GM21367 (cell line): ENCODE data around the gene PECR.

Source experiments
- ATAC-seq: cut with Tn5 transposase; IDR thresholded peaks from one replicate; pipeline ENCODE4 v1.9.1; 2021; ENCODE audit not compliant: unreplicated experiment

Gene PECR

DNA sequence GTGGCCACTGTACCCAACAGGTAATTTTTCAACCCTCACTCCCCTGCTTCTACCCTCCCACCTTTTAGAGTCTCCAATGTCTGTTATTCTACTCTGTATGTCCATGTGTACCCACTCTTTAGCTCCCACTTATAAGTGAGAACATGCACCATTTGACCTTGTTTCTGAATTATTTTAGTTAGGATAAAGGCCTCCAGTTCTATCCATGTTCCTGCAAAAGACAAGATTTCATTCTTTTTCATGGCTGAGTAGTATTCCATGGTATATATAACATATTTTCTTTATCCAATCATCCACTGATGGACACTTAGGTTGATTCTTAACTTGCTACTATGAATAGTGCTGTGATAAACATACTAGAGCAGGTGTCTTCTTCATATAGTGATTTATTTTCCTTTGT lies 9.1 kb downstream of the PECR start:
- ATAC-seq, result no peak

- no peak for ATAC-seq
Observed at GRCh38 chr2:216071111-216071851, 10.3 kb downstream of the PECR start.

GRCh38 chr2:216070195-216070594 lies 11.4 kb downstream of the PECR start:
- no peak for ATAC-seq

DNA sequence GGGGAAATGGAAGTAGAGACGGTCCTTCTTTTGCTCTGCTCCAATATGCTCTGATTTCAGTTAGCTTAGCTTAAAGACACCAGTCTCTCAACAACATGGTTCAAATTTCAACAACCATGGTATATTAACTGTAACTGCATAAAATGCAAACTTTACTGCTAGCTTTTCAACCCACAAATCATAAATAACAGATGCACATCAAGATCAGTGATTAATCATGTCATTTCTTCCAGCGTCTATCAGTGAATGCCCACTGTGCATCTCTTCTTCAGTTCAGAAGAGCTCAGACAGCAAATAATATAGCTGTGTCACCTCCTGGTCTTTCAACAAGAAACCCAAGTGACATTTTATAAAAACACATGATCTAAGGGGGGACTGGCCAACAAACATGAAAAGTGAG lies 12.6 kb downstream of the PECR start:
- ATAC-seq, result no peak

GRCh38 chr2:216066230-216066629 lies 15.4 kb downstream of the PECR start:
- ATAC-seq, result no peak

- no peak for ATAC-seq
Observed at GRCh38 chr2:216064665-216065064, 16.9 kb downstream of the PECR start.

- ATAC-seq, result no peak
Observed at GRCh38 chr2:216064014-216064630, 17.5 kb downstream of the PECR start.

GRCh38 chr2:216059233-216059834 lies 22.3 kb downstream of the PECR start:
- ATAC-seq, result no peak

DNA sequence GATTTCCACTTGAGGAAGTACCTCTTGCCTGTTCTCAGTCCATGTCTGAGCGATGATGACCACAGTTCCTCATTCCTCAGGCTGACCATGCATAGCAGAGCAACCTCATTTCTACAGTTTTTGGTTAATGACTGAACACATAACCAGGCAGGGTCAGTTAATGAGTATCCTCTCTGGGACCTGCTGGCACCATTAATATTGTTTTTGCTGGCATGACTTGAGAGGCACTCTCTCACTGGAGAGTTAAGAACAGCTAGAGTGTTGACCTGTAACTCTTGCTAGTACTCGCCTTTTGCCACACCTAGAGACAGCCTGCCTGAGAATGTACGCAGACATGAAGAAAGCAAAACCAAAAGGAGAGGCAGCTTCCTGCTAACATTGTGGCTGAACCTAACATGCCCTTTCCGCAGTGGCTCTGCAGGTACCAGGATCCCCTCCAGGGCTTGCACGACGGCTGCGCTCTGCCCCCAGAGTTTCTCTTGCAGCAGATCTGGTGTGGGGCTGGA lies 23.9 kb downstream of the PECR start:
- peak; percentile 87 for ATAC-seq

DNA sequence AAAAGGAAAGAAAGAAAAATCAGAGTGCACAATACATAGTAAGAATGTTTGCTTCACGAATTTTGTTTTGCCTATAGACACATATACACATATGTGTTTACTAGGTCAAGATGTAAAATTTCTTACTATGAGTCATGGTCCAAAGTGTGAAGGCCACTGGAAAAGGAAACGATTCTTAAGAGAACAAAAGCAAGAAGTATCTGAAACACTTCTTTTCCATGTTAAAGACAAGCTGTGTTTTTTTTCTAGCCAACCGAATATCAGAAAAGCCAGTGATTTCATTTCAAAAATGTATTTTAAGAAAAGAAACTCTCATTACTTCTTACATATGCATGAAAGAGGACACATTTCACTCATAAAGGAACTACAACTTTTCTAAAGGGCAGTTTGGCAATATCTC lies 24.9 kb downstream of the PECR start:
- peak; percentile 25 for ATAC-seq

DNA sequence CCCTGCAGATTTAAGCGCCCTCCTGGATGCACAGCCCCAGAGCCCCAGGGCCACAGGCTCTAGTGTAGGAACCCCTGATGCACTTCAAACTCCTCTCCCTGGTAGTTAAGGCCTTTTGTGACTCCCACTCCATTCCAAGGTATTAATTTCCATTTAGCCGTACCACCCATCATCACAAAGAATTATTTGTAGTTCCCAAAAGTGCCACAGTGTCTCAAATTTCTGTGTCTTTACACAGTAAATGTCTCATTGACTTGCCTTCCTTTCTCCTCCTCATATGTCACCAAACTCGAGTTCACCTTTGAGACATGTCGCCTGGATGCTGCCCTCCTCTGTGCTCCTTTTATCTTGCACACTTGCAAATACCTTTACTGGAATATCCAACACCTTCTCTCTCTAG lies 25.9 kb downstream of the PECR start:
- no peak for ATAC-seq

DNA sequence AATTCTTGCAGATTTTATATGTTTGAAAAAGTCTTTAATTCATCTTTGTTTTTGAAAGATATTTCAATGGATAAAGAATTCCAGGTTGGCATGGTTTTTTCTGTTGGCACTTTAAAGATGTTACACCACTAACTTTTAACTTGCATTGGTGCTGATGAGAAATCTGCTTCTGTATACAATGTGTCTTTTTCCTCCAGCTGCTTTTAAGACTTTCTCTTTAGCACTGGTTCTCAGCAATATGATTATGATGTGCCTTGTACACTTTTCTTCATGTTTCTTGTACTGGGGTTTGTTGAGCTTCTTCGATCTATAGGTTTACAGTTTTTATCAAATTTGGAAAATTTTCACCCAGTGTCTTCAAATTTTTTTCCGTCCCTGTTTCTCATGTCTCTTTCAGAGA lies 29.2 kb downstream of the PECR start:
- no peak for ATAC-seq

DNA sequence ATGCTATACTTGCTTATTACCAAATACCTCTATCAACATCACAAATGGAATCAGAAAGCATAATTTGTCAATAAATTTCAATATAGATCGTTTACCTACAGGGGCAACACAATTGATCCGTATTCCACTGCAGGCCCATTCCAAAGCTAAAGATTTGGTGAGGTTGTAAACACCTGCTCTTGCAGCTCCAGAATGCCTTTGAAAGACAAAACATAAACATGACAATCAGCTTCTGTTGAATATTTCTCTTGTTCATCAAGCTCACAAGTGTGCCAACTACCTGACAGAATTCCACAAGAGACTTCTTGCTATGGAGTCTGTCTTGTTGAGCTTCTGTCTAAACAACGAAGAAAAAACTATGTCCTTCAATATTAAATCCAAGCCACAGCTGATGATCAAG lies 30.3 kb downstream of the PECR start:
- ATAC-seq, result no peak

- ATAC-seq, result no peak
Observed at GRCh38 chr2:216049452-216049851, 32.2 kb downstream of the PECR start.

DNA sequence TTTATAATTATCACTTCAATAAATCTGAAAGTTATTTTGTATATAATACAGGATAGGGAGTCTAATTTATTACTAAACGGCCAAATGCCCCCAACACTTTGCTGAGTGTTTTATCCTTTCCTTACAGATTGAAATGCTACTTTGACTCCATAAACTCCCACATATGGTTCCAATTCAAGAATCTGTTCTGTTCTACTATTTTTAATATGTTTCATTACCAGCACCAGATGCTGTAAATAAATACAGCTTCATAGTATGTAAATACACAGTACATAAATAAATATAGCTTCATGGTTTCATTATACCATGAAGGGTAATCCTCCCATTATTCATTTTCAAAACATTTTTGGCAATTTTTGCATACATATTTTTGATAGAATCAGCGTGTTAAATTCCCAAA lies 34.2 kb downstream of the PECR start:
- no peak for ATAC-seq

DNA sequence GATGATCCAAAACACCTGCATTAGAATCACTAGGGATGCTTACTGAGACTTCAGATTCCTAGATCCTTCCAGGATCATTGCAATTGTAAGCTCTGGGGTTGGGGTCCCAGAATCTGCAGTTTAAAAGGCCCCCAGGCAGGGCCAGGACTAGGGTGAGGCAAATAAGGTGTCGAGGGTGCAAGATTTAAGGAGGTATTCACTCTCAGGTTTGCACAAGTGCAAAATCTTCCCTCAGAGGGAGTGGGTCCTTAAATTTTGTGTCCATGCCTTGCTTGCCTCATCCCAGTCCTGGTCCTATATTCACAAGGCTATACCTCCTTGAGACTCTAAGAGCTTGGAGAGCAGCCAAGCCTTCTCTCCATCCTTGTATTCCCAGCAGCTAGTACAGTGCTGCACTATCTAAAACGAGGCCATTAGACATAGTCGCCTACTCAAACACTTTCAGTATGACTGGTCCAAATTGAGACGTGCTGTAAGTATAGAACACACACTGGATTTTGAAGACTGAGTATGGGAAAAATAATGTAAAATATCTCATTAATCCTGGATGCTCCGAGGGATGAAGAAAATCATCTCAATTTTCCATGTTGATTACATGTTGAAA lies 36.6 kb downstream of the PECR start:
- peak; percentile 88 for ATAC-seq

GRCh38 chr2:216043949-216044348 lies 37.7 kb downstream of the PECR start:
- no peak for ATAC-seq

DNA sequence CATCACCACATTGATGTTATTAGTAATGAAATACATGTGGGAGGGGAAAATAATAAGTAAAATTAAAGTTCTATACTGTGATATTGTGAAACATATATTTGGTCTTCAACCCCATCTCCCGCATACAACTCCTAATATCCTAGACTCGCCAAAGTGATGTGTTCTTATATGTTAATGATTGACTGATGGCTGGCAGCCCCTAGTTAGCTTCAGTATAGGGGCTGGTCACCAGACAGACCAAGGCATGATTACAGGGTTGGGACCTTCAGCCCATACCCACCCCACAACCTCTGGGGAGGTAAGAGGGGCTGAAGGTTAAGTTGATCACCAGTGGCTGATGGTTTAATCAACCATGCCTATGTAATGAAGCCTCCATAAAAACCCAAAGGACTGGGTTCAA lies 40.2 kb downstream of the PECR start:
- no peak for ATAC-seq

DNA sequence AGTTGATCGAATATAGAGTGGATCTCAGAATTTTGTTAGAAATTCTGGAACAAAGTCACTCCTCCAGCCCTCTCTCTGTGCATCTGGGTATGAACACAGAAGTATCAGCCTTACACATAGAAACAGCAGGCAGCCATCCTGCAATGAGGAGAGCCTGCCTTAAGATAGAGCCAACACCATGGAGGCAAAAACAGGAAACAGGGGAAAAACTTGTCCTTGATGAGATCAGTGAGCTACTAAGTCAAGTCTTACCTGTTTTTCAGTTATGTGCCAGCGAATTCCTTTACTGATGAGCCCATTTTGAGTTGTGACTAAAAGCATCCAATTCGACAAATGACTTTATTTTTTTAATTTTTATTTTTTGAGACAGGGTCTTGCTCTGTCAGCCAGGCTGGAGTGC lies 41.7 kb downstream of the PECR start:
- no peak for ATAC-seq

DNA sequence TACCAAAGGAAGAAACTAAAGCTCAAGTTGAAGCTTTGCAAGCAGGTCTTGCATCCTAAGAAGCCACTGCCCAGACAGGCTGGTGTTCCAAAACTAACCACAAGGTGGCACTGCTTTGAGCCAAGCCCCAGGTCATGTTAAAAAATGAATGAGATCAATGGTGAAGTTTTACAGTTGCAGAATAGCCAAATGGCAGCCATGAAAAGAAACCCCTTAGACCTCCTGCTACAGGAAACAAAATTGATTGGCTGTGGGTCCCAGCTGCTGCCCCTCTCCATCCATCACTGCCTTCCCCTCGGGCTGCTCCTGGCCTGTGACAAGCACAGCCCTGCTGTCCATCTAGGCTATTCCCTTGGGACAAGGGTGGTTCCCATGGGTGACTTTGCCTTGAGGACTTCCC lies 47.5 kb downstream of the PECR start:
- ATAC-seq, result no peak

DNA sequence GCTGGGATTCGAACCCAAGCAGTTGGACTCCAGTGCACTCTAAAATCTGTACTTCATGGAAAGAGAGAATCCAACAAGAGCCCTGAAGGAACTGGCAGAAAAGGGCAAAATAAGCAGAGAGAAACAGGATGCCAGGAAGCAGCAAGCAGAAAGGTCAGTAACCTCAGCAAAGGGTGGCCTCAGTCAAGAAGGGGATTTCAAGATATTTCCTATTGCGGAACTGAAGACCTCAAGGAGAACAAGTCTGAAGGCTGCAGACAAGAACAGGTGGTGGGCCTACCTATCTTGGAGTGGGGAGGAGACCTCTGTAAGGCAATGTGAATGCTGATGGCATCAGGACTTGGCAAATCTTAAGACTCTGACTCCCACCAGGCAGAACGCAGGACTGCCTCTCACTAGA lies 48.2 kb downstream of the PECR start:
- peak; percentile 32 for ATAC-seq
